GM18909 (cell line): ENCODE results near the gene DNM1L.
"Not testable (repeated sequence)": the region's sequence is repeated elsewhere in the genome, so short reads cannot be mapped to it uniquely, and the experiment has no call there.

ENCODE experiments used
- ATAC-seq: cut with Tn5 transposase; IDR thresholded peaks from one replicate; pipeline ENCODE4 v1.9.1; 2021; ENCODE audit warnings: mild to moderate bottlenecking; ENCODE audit not compliant: unreplicated experiment, poor library complexity

DNM1L gene

GRCh38 chr12:32693036-32693435, 13.9 kb downstream of the DNM1L start:
- ATAC-seq, result no peak

- ATAC-seq, result no peak
Observed at GRCh38 chr12:32695787-32696186, 16.7 kb downstream of the DNM1L start.

DNA sequence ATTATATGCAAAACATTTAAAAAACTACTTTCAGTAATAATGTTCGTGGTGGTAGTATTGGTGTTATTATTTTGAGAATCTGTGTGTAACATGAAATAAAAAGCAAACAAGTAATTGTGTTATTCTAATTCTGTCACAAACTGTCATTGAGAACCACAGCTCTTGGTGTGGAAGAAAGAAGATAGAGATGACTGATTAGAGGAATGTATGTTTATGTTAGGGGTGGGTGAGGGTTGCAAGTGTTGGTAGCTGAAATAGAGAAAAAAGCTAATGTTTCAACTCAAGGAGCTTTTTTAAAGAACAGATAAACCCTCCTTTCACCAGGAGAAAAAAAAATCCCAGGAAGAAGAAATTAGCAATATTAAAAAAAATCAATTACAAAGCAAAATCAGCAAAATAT, 18.3 kb downstream of the DNM1L start:
- ATAC-seq, result no peak

DNA sequence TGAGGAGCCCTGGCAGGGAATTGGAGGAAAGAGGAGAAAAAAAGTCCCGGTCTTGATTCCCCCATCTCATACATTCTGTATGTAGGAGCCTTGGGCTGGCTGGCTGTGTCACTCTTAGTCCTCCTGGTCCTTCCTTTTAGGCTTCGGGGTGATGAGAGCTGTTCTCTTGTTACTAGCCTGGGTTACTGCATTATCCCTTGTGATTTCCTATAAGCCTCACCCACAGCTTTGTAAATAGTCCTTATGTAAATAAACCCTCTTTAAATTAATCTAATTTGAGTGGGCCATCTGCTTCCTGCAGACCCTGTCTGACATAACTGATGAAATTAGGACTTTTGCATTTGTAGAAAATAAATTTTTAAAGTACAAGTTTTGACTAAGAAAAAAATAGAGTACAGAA, 19.2 kb downstream of the DNM1L start:
- no peak for ATAC-seq

GRCh38 chr12:32699437-32699836, 20.3 kb downstream of the DNM1L start:
- ATAC-seq, result not testable (repeated sequence)

GRCh38 chr12:32702473-32702872, 23.4 kb downstream of the DNM1L start:
- no peak for ATAC-seq

- ATAC-seq, result no peak
Observed at GRCh38 chr12:32702946-32703345, 23.8 kb downstream of the DNM1L start.

DNA sequence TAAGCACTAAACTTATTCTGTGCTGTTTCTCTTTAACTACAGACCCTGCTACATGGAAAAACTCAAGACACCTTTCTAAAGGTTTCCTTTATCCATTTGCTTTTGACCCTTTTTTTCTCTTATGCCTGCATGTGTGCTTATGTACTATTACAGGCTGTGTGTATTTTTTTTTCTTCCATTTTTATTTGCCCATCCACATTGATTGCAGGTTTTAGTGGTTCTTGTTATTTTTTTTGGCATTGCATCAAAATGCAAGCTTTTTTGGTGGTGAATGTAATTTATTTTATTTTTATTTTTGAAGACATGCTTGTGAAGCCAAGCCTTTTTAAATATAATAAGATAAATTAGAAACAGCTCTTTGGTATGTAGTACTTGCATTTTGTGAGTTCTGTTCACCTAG, 26.7 kb downstream of the DNM1L start:
- ATAC-seq, result no peak

GRCh38 chr12:32706335-32707024, 27.4 kb downstream of the DNM1L start:
- no peak for ATAC-seq

GRCh38 chr12:32708926-32709325, 29.8 kb downstream of the DNM1L start:
- no peak for ATAC-seq

DNA sequence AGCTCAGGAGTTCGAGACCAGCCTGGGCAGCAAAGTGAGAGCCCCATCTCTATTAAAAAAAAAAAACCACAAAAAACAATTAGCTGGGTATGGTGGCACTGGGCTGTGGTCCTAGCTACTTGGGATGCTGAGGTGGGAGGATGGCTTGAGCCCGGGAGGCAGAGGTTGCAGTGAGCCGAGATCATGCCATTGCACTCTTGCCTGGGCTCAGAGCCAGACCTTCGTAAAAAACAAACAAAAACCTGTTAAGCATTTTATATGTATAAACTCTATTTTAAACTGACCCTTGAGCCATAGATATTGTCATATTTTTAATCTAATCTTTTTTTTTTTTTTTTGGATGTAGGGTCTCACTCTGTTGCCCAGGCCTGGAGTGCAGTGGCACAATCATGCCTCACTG, 35.7 kb downstream of the DNM1L start:
- ATAC-seq, result no peak

DNA sequence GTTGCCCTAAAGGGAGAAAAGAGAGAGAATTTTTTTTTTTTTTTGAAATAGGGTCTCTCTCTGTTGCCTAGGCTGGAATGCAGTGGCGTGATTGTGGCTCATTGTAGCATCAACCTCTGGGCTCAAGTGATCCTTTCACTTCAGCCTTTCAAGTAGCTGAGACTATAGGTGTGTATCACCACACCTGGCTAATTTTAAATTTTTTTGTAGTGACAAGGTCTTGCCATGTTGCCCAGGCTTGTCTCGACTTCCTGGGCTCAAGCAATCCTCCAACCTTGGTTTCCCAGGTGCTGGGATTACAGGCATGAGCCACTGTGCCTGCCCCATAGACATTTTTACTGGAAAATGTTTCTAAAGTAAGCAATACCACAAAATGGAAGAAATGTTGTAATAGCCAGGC, 39.8 kb downstream of the DNM1L start:
- no peak for ATAC-seq

DNA sequence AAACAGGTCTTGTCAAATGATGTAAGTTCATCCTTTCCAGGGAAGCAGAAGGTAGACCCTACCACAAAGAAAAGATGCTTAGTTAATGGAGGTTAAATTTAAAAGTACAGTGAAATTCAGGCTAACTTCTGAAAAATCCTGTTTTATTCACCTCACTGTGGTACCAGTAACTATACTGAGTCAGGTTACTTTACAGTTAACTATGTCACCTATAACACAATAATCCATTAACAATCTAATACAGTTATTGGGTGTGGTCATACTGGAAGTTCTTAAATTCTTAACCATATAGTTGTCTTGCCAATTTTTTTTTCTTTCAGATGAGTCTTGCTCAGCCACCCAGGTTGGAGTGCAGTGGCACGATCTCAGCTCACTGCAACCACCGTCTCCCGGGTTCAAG, 46.2 kb downstream of the DNM1L start:
- not testable (repeated sequence) for ATAC-seq

GRCh38 chr12:32726286-32726685, 47.2 kb downstream of the DNM1L start:
- no peak for ATAC-seq

GRCh38 chr12:32727237-32727636, 48.1 kb downstream of the DNM1L start:
- no peak for ATAC-seq

DNA sequence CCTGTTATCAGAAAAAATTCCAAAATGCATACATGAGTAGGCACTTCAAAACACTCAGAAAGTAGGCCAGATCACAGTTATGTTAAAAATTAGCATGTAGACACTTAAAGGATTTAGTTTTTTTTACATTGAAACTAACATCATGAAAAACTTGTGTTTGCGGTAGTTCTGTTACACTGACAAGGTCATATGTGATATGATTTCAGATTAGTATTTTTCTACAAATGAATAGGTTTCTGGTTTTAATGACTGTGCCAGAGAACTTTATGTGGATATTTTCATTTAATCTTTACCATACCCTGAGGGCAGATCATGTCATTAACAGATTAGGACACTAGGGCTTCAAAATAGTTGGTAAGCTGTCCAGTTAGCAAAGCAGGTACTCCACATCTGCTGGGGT, 55.9 kb downstream of the DNM1L start:
- no peak for ATAC-seq

- ATAC-seq, result no peak
Observed at GRCh38 chr12:32736445-32736844, 57.3 kb downstream of the DNM1L start.

DNA sequence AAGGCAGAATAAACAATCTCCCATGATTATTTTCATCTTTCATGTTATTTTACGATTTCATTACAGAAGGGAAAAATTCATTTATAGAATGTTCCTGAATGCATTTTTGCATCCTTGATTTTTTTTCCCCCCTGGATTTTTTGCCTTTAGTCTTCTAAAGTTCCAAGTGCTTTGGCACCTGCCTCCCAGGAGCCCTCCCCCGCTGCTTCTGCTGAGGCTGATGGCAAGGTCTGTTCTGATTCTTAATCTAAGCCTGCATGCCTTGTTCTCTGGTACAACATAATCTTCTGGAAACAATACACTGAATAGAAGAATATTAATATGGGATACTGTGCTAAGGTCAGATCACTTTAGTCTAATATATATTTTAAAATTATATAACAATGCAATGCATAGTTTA, 58.6 kb downstream of the DNM1L start:
- ATAC-seq, result no peak

DNA sequence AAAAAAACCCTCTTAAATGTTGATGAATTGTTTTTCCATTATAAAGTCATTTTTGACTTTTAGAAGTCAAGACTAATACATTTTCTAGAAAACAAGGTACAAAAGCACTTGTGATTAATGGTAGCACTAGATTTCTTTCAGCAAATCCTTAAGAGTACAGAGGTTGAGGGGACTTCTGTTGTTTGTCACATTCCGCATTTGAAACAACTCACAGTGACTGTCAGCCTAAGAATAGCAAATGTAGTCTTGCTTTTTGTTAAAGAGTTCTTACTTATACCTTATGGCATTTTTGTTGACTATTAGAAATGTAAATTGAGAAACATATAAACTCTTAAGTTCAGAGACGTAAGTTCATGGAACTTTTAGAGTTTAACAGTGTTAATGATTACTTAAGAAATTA, 60.2 kb downstream of the DNM1L start:
- no peak for ATAC-seq

DNA sequence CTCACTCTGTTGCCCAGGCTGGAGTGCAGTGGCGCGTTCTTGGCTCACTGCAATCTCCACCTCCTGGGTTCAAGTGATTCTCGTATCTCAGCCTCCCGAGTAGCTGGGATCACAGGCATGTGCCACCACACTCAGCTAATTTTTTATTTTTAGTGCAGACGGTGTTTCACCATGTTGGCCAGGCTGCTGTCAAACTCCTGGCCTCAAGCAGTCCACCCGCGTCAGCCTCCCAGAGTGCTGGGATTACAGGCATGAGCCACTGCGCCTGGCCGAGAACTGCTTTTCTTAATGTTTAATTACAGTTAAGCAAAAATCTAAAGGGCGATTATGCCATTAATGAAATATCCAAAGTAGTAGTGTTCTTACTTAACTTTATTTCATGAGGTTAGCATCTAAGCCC, 63.0 kb downstream of the DNM1L start:
- ATAC-seq, result no peak

DNA sequence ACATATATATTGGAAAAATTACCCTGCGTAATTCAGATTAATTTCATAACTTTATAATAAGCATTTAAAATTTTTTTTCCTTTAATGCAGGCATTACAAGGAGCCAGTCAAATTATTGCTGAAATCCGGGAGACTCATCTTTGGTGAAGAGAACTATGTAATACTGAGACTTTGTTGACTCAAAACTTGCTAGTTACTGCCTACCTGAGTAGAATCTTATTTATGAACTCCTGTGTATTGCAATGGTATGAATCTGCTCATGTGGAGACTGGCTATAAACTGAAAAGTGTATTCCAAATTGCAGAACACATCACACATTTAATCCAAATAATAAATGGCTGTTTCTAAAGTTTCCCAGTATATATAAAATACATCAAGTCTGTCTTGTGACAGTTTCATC, 64.2 kb downstream of the DNM1L start:
- ATAC-seq, result no peak

GRCh38 chr12:32753605-32754004, 74.5 kb downstream of the DNM1L start:
- no peak for ATAC-seq

DNA sequence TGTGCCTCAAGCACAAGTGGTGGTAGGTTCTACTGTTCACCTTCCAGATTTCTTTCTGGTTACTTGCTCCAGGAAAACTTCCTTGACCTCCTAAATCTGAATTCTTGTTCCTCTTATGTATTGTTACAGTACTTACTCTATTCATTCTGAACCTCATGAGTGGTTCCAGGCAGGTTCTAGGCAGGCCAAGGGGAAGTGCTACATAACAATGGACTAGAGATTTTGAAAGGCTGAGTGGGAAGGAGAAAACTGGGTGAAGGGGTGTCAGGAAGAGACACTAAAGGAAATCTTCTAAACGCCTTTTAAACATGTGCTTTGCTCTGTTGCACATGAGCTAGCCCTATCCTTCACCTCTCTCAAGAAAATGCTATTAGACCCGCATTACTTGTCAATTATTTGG, 75.0 kb downstream of the DNM1L start:
- no peak for ATAC-seq
